Skeletal muscle satellite cell (primary cell): ENCODE results near the gene MRTFA.
"Not testable (repeated sequence)": the region's sequence is repeated elsewhere in the genome, so short reads cannot be mapped to it uniquely, and the experiment has no call there.

ENCODE experiments used
- H3K27me3 ChIP-seq: 2 replicates; pipeline ENCODE4 v1.7.0; 2013; ENCODE audit warnings: low read length; ENCODE audit not compliant: control insufficient read depth, insufficient read depth
- H3K36me3 ChIP-seq: 2 replicates; pipeline ENCODE4 v1.7.0; 2013; ENCODE audit warnings: mild to moderate bottlenecking, control low read depth, low read length; ENCODE audit not compliant: insufficient read depth
- H3K4me1 ChIP-seq: 2 replicates; pipeline ENCODE4 v1.7.0; 2013; ENCODE audit warnings: low read length; ENCODE audit not compliant: control insufficient read depth, insufficient read depth
- H3K4me2 ChIP-seq: 2 replicates; pipeline ENCODE4 v1.7.0; 2013; ENCODE audit warnings: mild to moderate bottlenecking, low read length
- H3K4me3 ChIP-seq: 2 replicates; pipeline ENCODE4 v1.7.0; 2013; ENCODE audit warnings: low read length
- H3K9ac ChIP-seq: 2 replicates; pipeline ENCODE4 v1.7.0; 2013; ENCODE audit warnings: mild to moderate bottlenecking, low read depth, low read length, moderate library complexity
- H3K9me3 ChIP-seq: replicated peaks from 2 replicates; pipeline ENCODE4 v1.7.0; 2013; ENCODE audit warnings: mild to moderate bottlenecking, control low read depth, low read length

MRTFA gene

DNA sequence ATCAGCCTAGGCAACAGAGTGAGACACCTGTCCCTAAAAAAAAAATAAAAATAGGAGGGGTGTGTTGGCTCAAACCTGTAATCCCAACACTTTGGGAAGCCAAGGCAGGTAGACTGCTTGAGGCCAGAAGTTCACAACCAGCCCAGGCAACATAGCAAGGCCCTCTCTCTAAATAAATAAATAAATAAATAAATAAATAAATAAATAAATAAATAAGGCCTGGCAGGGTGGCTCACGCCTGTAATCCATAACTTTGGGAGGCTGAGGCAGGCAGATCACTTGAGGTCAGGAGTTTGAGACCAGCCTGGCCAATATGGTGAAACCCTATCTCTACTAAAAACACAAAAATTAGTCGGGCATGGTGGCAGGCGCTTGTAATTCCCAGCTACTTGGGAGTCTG lies 11.2 kb downstream of the MRTFA start:
- H3K9me3 ChIP-seq, H3K4me3 ChIP-seq, H3K4me2 ChIP-seq, H3K27me3 ChIP-seq, H3K9ac ChIP-seq, H3K36me3 ChIP-seq: not testable (repeated sequence)
- H3K4me1 ChIP-seq = peaks cover 20% of the 10 kb centered on the region

DNA sequence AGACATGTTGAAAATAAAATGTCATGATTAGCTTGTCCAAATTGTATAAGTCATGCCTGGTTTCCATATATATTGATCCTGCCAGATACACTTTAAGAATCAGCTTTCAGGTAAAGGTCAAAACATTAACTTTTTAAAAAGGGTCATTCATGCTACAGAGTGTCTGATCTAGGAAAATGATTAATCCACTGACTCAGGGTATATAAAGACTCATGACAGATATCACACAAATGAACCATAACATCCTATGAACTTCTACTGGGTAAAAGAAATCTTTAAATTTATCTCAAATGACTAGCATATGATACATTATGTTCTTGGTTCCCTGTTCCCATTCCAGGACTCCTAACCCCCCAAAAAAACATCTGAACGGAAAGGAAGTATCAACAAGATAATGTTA lies 11.7 kb downstream of the MRTFA start:
- Histone ChIP-seq H3K4me3 (no peak overlapping the region), H3K4me1 (peaks cover 20% of the 10 kb centered on the region), H3K27me3 (no peaks in the 10 kb centered on the region), H3K4me2 (no peak overlapping the region), H3K9me3 (no peaks in the 10 kb centered on the region), H3K9ac (no peak overlapping the region), H3K36me3 (no peaks in the 10 kb centered on the region)

DNA sequence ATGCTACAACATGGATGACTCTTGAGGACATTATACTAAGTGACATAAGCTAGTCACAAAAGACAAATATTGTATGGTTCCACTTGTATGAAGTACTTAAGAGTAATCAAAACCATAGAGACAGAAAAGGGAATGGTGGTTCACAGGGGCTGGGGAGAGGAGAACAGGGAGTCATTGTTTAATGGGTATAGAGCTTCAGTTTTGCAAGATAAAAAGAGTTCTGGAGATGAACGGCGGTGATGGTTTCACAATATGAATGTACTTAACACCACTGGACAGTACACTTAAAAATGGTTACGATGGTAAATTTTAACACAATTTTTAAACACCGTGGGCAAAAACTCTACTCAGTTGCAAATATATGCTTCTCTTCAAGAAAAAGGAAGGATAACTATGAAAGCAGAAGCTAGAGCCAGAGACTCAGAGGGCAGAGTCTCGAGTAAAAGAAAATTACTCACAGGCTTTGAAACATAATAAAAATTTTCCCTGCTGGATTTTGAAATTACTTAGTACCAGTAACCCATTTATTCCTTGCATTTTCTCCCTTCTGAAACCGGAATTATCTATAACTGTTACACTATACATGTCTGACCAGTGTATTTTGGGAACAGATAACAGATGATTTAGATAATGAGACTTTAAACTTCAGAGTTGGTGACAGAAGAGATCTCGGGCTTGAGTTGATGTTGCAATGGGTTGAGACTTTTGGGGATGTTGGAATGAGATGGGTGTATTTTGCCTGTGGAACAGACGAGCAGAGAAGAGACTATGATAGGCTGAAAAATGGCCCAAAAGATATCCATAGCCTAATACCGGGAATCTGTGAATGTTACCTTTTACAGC lies 15.0 kb downstream of the MRTFA start:
- Histone ChIP-seq H3K4me1 (peaks cover 6% of the 10 kb centered on the region), H3K4me3 (no peak overlapping the region), H3K9me3 (no peaks in the 10 kb centered on the region), H3K27me3 (no peaks in the 10 kb centered on the region), H3K9ac (no peak overlapping the region), H3K4me2 (no peak overlapping the region), H3K36me3 (no peaks in the 10 kb centered on the region)

DNA sequence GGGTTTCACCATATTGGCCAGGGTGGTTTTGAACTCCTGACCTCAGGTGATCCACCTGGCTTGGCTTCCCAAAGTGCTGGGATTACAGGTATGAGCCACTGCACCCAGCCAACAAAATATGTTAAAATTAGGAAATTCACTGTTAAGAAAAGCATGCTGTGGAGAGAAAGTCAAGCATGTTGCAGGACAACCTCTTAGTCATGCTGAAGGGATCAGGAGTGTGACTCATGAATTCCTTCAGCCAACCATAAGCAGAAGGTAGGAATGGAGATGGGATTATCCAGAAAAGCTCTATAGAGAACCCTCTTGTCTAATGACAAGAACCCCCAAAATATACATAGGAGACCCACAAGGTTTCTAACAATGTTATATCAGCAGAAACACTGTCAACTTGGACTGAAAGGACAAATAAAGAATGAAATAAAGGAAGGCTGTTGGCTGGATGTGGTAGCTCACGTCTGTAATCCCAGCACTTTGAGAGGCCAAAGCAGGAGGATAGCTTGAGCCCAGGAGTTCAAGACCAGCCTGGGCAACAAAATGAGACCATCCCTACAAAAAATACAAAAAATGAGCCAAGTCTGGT lies 16.0 kb downstream of the MRTFA start:
- Histone ChIP-seq H3K4me3 (no peak overlapping the region), H3K9me3 (no peaks in the 10 kb centered on the region), H3K4me1 (peaks cover 6% of the 10 kb centered on the region), H3K9ac (no peak overlapping the region), H3K36me3 (no peaks in the 10 kb centered on the region), H3K27me3 (no peaks in the 10 kb centered on the region), H3K4me2 (no peak overlapping the region)

DNA sequence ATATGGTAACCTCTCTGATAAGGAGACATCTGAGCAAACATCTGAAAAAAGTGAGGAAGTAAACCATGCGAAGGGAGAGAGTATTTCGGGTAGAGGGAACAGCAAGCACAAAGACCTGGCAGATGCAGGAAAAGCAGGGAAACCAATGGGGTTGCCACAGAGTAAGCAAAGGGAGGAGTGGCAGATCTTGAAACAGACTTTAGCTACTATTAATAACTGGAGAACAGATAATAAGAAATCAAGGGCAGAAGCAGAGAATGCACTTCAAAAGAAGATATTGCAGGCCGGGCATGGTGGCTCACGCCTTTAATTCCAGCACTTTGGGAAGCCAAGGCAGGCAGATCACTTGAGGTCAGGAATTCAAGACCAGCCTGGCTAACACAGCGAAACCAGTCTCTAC lies 18.1 kb downstream of the MRTFA start:
- no peaks in the 10 kb centered on the region for H3K4me1 ChIP-seq
- H3K9ac ChIP-seq = no peak overlapping the region
- H3K36me3 ChIP-seq = no peaks in the 10 kb centered on the region
- no peaks in the 10 kb centered on the region for H3K9me3 ChIP-seq
- H3K27me3 ChIP-seq = no peaks in the 10 kb centered on the region
- no peak overlapping the region for H3K4me2 ChIP-seq
- H3K4me3 ChIP-seq = no peak overlapping the region

DNA sequence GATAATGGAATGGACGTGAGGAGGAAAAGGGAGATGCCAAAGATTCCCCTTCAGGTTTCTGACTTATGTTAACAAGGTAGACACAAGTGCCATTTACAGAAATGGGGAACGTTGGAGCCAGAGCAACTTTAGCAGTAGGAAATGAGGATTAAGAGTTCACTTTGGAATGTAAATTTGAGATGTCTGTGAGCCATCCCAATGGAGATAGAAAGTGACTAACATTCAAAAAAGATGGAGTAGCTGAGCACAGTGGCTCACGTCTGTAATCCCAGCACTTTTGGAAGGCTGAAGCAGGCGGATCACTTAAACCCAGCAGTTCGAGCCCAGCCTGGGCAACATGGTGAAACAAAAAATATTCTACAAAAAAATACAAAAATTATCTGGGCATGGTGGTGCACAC lies 19.9 kb downstream of the MRTFA start:
- Histone ChIP-seq H3K4me2 (no peak overlapping the region), H3K9ac (no peak overlapping the region), H3K36me3 (no peaks in the 10 kb centered on the region), H3K9me3 (no peaks in the 10 kb centered on the region), H3K4me3 (no peak overlapping the region), H3K4me1 (peaks cover 11% of the 10 kb centered on the region), H3K27me3 (no peaks in the 10 kb centered on the region)

DNA sequence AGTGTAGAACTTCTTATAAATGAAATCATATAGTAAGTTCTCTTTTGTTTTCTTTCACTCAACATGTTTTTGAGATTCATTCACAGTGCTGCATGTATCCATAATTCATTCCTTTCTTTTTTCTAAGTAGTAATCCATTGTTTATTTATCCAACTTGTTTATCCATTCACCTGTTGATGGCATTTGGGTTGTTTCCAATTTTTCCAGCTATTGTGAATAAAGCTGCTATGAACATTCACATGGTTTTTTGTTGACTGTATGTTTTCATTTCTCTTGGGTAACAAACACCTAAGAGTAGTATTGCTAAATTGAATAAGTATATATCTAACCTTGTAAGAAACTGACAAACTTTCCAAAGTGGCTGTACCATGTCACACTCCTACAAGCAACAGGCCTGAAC lies 23.5 kb downstream of the MRTFA start:
- H3K4me2 ChIP-seq = no peak overlapping the region
- peaks cover 21% of the 10 kb centered on the region for H3K4me1 ChIP-seq
- no peaks in the 10 kb centered on the region for H3K9me3 ChIP-seq
- H3K27me3 ChIP-seq = no peaks in the 10 kb centered on the region
- no peaks in the 10 kb centered on the region for H3K36me3 ChIP-seq
- no peak overlapping the region for H3K4me3 ChIP-seq
- H3K9ac ChIP-seq = no peak overlapping the region

DNA sequence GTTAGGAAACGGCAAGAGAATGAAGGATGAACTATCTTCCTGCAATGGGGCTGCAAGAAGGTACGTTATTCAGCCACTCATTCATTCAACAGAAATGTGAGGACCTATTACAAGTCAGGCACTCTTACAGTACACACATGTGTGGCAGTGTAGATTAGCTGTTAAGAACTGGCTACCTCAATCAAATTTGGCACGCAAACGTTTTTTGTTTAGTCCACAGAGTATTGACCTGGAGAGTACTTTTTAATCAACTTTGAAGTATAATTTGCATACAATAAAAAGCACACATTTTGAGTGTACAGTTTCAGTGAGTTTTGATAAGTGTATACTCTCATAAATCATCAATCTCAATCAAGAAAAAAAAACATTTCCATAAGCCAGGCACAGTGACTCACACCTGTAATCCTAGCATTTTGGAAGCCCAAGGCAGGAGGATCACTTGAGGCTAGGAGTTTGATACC lies 24.2 kb downstream of the MRTFA start:
- Histone ChIP-seq H3K9ac (no peak overlapping the region), H3K4me3 (no peak overlapping the region), H3K36me3 (no peaks in the 10 kb centered on the region), H3K9me3 (no peaks in the 10 kb centered on the region), H3K4me2 (no peak overlapping the region), H3K27me3 (no peaks in the 10 kb centered on the region), H3K4me1 (peaks cover 21% of the 10 kb centered on the region)

DNA sequence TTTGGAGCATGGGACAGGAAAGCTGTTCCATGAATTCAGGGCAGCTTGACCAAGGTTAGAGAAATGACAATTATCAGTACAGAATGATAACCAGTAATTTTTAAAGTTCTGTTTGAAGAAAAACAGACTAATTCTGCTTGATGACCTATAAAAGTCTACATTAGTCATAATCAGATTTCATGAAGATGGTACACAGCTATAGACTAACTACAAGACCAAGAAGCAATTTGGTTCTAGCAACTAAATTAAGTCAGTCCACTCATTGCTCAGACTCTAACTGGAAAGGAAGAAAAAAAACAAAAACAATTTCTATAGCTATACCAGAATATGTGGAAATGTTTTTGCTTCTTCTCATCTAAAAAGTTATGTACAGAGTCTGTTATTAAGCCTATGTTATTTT lies 24.9 kb downstream of the MRTFA start:
- H3K4me1 ChIP-seq = peaks cover 22% of the 10 kb centered on the region
- no peaks in the 10 kb centered on the region for H3K36me3 ChIP-seq
- no peak overlapping the region for H3K9ac ChIP-seq
- H3K4me3 ChIP-seq = no peak overlapping the region
- no peaks in the 10 kb centered on the region for H3K9me3 ChIP-seq
- no peaks in the 10 kb centered on the region for H3K27me3 ChIP-seq
- H3K4me2 ChIP-seq = no peak overlapping the region

DNA sequence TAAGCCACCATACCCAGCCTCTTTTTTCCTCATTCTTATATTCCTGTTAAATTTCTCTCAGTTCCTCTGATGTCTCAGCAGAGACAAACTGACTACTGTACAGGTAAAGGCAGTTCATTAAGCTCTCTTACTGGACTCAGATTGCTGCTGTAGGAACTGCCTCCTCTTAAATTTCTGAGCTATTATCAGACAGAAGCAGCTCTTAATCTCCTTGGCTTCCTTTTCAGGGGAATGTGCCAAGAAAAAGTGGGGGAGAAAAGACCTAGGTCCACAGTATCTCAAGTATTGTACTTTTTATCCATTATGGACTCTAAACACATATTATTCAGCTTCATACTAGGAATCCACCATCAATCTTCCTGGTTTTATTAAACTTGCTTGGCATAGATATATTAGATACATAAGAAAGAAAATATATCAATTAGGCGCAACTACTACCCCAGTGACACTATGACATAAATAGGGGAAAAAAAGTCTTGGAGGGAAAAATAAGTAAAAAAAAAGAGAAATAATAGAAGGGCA lies 26.1 kb downstream of the MRTFA start:
- no peaks in the 10 kb centered on the region for H3K9me3 ChIP-seq
- no peak overlapping the region for H3K4me3 ChIP-seq
- H3K27me3 ChIP-seq = no peaks in the 10 kb centered on the region
- peaks cover 34% of the 10 kb centered on the region for H3K4me1 ChIP-seq
- peak overlapping the region; percentile 1 for H3K4me2 ChIP-seq
- no peak overlapping the region for H3K9ac ChIP-seq
- H3K36me3 ChIP-seq = no peaks in the 10 kb centered on the region

DNA sequence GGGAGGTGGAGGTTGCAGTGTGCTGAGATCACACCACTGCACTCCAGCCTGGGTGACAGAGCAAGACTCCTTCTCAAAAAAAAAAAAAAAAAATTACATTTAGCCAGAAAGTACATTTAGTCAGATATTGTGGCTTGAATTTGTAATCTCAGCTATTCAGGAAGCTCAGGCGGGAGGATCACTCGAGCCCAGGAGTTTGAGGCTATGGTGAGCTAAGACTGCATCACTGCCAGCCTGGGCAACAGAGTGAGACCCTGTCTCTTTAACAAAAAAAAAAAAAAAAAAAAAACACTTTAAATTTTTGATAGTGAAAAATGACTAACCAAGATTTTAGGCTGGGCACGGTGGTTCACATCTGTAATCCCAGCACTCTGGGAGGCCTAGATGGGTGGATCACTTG lies 27.3 kb downstream of the MRTFA start:
- no peak overlapping the region for H3K9ac ChIP-seq
- no peaks in the 10 kb centered on the region for H3K9me3 ChIP-seq
- peaks cover 38% of the 10 kb centered on the region for H3K4me1 ChIP-seq
- H3K4me3 ChIP-seq = no peak overlapping the region
- H3K4me2 ChIP-seq = no peak overlapping the region
- no peaks in the 10 kb centered on the region for H3K36me3 ChIP-seq
- H3K27me3 ChIP-seq = no peaks in the 10 kb centered on the region

DNA sequence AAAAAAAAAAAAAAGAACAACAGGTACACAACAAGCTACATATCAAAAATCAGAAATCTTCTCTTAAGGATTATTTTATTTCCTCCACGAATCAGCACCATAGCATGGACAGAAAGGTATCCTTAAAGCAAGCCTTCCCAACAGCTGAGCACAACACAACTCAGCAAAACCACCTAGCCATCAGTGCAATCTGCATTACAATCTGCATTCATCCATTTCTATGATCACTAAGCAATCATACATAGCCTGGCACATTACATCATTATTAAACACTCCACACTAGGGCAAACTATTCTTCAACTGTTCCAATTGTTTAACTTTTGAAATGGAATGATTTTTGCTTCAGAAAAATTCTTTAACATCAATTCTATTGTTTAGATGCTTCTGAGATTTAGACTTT lies 29.0 kb downstream of the MRTFA start:
- H3K27me3 ChIP-seq = no peaks in the 10 kb centered on the region
- H3K4me2 ChIP-seq = no peak overlapping the region
- H3K36me3 ChIP-seq = no peaks in the 10 kb centered on the region
- no peak overlapping the region for H3K4me3 ChIP-seq
- no peak overlapping the region for H3K9ac ChIP-seq
- H3K4me1 ChIP-seq = peaks cover 42% of the 10 kb centered on the region
- no peaks in the 10 kb centered on the region for H3K9me3 ChIP-seq
